UCSD-AML1 (cell line): ENCODE measurements around the gene NIPAL3.
"Not testable (repeated sequence)": the region's sequence is repeated elsewhere in the genome, so short reads cannot be mapped to it uniquely, and the experiment has no call there.

Experiments
- DNase-seq: peaks from one replicate; lab custom pipeline; 2025; ENCODE audit not compliant: unreplicated experiment; lab: John Stamatoyannopoulos, UW

Gene NIPAL3

DNA sequence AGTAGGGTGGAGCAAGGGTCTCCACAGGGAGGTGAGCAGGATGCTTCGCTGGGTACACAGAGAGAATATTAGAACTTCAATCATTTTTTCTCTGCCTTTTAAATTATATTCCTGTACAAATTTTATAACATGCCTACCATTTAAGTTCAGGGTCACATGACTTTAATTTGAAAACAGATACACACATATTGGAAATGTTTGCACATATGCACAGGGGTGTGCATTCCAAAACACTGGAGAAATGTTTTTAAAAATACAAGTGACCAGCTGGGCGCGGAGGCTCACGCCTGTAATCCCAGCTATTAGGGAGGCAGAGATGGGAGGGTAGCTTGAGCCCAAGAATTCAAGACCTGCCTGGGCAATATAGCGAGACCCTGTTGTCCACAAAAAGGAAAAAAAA is 39.7 kb downstream of the NIPAL3 start:
- no peak for DNase-seq

DNA sequence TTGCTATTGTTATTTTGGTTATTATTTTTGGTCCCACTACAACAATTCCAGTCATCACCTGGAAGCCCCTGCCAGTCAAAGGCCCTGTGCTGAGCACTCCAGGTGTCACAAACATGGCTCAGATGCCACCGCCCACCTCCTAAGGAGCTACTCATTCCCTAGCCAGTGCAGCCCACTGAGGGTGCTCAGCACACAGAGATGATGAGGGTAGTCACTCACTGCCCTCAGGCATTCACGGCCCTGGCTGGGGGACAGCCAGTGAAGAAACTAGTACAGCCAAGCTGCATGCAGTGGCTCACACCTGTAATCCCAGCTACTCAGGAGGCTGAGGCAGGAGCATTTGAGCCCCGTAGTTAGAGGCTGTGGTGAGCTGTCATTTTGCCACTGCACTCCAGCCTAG is 42.3 kb downstream of the NIPAL3 start:
- no peak for DNase-seq

DNA sequence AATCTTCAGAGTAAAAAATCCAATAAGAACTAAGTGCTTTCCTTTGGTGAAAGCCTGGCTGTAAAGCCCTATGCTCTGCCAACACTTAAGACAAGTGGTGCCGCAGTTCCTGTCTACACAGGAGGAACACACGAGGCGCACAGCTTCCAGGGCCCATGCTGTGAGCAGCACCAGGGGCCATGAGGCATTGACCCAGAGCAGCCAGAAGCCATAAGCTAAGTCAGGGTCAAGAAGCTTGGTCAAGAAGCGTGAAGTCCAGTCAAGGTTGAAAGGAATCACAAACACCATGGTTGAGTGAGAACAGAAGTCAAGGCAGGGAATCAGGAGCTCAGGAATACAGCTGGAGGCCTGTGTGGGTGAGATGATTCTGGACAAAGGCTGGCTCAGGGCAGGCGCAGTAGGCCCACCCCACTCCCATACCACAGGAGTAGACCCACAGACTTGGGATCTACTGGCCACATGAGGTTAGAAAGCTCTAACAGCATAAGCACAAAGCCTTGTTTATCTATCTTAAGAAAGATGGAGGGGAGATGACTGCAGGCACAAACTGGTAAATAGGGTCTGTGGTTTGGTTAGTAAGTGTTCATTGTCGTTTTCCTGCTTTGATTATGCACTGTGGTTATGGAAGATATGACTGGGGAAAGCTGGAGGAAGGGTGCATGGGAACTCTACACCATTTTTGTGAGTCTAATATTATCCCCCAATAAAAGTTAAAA is 44.1 kb downstream of the NIPAL3 start:
- no peak for DNase-seq

DNA sequence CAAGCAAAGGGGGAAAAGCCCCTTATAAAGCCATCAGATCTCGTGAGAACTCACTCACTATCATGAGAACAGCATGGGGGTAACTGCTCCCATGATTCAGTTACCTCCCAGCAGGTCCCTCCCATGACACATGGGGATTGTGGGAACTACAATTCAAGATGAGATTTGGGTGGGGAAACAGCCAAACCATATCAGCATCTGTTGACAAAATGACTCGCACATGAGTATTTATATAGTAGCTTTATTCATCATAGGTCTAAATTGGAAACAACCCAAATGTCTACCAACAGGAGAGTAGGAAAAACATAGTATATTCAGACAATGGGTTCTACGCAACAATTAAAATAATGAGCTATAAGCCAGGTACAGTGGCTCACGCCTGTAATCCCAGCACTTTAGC is 46.5 kb downstream of the NIPAL3 start:
- not testable (repeated sequence) for DNase-seq

DNA sequence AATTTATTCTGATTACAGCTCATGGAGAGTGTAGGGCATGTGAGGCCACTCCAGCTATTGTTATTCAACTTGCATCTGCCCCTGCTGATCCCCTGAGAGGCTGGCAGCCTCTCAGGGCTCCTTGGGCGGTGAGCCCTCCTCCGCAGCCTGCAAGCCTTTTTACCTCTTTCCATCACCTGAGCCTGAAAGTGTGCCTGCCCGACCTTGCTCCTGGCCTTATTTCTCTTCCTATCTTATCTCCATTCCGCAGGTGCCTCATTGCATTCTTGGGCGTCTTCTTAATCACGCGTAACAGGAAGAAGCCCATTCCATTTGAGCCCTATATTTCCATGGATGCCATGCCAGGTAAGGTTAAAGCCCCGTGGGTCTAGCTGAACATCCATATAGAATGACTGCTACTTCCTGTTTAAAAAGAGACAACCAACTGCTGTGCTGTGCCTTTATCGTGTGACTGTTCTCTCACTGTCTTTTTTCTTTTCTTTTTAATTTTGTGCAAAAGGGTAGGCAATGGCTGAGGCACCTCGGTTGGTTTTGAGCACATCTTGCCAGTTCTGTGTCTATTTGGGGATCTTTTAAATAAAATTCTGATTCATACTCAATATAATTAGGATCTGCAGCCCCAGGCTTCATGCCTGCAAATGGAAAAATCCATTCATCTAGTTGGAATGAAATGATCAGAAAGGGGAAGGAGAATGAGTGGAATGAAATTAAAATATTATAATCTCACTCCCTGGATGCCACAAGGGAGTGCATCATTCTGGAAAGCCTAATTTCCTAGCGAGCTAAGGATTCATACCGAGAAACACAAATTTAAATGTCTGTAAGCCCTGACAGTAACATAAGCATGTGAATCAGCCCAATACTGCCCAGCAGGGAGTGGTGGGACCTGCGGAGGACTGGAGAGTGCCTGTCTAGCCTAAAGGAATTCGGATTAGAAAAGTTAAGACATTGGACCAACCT is 48.5 kb downstream of the NIPAL3 start:
- no peak for DNase-seq

DNA sequence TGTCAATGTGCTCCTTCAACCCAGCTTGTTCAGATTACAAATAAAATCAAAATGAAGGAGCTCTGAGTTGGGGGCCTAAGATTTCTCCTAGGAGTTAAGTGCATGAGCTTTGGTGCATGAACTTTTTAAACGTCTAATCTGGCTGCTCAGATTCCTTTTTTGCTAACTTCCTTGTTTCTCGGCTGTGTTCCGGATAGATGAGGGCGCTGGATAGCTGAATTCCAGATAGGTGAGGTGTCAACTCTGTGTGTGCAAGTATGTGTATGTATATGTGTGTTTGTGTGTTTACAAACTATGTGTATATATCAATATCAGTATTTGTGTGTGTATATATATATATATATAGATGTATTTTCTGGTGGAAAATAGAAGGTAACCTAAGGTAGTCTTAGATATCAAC is 49.5 kb downstream of the NIPAL3 start:
- no peak for DNase-seq

DNA sequence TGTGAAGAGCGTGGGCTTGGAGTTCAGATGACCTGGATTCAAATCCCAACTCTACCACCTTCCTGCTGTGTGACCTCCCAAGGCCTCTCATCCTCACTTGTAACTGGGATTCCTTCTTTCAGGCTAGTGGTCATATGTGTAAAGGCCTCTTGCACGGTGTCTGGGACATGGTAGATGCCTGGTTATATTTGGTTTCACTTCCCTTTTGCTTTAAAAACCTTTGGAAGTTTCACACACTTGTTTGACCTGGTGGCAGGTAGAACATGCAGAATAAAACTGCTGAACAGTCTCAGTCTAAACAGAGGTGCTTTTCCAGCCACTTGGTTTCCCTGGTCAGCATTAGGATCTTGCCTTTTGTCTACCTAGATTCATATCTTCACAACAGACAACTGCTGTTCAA is 50.0 kb downstream of the NIPAL3 start:
- DNase-seq = no peak

DNA sequence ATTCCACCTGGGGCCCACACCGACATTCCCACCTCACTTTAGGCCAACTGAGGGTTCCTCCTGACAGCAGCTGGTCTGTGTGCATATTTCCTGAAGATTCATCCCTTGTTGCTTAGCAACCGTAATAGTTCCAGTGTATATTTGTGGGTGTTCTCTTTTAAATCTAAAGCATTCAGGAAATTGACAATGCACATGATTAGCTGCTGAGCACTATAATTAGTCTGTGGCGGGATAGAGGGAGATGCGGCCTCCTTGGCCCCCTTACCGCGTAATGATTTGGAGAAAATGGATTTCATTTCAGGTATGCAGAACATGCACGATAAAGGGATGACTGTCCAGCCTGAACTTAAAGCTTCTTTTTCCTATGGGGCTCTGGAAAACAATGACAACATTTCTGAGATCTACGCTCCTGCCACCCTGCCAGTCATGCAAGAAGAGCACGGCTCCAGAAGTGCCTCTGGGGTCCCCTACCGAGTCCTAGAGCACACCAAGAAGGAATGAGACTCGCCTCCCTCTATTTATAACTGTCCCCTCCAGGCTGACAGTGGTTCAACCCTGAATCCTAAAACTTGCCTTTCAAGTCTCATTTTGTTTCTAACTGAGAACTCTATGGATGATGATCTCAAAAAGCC is 53.2 kb downstream of the NIPAL3 start:
- no peak for DNase-seq

DNA sequence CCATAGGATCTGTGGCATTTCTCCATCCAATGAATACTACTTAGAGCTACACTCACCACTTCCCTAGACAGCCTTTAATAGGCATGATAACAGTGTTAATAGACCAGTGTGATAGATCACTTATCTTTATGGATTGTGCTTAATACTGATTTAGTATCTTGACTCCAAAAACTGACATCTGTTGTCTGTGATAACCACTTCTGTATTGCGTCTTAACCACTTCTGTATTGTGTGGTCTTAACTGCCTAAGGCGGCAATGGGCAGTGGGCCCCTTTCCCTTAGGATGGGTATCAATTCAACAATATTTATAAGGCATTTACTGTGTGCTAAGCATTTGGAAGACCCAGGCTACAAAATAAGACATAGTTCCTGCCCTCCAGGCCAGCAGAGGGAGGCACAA is 55.0 kb downstream of the NIPAL3 start:
- no peak for DNase-seq

DNA sequence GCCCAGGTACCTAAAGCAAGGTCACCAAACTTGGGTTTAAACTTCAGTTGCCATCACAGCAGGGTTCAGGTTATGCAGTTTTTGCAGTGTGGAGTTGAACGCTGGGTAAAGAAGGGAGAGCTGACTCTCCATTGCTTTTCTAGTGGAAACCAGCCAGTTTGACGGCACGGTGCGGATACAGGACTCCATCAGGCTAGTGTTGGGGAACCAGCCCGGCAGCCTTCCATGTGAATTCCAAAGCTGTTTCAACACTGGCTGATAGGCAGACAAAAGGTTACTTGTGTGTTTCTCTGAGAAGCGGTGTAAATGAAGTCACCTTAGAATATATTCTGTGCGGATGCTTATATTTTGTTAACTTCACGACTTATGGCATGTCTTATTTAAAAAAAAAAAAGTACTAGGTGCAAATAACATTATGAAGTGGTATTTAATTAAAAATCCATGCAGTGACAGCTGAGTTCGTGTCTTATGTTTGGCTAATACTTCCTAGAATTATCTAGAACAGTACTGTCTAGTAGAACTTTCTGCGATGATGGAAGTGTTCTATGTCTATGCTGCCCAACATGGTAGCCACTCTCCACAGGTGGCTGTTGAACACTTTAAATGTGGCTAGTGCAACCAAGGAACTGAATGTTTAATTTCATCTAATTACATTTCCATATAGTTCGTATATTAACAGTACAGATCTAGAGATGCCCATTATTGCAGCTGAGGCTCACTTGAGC is 57.1 kb downstream of the NIPAL3 start:
- DNase-seq = no peak

DNA sequence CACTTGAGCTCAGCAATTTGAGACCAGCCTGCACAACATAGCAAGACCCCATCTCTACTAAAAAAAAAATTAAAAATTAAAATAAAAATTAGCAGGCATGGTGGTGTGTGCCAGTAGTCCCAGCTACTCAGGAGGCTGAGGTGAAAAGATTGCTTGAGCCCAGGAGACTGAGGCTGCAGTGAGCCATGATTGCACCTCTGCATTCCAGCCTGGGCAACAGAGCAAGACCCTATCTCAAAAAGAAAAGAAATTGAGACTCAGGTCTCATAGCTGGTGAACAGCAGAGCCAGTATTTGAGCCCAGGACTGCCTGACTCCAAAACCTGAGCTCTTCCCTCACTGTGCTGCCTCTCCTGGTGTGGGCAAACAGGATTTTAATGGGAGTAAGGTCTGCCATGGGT is 58.6 kb downstream of the NIPAL3 start:
- DNase-seq = no peak

DNA sequence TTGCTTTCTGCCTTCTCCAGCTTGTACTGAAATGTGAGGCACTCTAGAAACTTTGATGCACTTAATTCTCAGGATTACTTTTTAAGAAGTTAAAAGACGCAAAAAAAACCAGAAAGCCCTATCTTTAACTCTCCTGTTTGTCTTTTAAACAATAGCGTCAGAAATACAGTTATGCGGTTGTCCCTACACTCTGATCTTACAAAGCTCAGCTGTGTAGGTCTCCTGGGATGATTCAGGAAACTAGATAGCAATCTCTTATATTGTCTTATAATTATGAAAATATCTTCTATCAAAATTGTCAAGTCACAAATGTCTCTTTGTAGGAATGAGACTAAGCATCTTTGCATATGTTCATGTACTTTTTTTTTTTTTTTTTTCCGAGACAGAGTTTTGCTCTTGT is 60.1 kb downstream of the NIPAL3 start:
- no peak for DNase-seq

DNA sequence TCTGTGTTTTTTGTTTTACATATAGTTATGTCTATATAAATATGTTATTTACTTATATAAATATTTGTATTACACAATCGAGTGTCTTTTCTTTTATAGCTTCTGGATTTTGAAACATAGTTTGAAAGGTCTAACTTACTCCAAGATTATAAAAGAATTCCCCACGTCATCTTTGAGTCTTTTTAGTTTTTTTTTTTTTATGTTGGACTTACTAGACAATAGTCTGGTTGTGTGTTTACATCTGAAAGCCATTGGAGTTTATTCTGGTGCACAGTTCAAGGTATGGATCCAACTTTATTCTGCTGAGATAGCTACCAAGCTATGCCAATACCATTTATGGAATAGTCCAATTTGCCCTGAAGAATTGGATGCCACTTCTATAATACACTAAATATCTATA is 61.0 kb downstream of the NIPAL3 start:
- DNase-seq = no peak

DNA sequence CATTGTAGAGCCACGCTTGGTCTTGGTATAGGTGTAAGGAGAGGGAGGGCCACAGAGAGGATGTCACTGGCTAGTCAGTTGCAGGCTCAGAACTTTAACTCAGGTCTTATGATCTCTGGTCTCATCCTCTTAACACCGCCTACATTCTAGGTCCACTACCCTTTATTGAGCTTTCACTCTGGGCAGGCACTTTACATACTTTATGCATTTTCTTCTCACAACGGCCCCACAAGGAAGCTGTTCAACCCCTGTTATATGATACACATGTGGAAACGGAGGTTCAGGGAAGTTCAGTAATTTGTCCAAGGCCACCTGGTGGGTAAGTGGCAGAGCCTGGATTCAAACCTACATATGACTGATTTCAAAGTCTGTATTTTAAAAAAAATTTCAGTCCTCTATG is 61.7 kb downstream of the NIPAL3 start:
- no peak for DNase-seq

DNA sequence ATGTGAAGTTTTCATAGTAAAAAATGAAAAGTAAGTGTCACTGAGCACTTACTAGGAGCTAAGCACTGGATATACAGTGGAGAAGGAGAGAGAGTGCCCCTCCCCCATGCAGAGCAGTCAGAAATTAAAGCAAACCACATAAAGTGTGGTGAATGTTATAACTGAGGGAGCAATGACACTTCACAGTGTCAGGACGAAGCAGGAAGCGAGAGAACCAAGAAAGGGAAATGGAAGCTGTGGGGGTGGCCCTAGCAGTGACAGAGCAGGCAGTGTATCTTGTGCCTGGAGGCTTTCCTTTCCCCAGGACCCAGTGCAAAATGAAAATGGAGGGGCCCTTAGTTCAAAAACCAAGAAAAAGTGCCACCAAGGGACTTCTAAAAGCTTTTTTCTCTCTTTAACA is 65.5 kb downstream of the NIPAL3 start:
- peak; percentile 68 for DNase-seq

DNA sequence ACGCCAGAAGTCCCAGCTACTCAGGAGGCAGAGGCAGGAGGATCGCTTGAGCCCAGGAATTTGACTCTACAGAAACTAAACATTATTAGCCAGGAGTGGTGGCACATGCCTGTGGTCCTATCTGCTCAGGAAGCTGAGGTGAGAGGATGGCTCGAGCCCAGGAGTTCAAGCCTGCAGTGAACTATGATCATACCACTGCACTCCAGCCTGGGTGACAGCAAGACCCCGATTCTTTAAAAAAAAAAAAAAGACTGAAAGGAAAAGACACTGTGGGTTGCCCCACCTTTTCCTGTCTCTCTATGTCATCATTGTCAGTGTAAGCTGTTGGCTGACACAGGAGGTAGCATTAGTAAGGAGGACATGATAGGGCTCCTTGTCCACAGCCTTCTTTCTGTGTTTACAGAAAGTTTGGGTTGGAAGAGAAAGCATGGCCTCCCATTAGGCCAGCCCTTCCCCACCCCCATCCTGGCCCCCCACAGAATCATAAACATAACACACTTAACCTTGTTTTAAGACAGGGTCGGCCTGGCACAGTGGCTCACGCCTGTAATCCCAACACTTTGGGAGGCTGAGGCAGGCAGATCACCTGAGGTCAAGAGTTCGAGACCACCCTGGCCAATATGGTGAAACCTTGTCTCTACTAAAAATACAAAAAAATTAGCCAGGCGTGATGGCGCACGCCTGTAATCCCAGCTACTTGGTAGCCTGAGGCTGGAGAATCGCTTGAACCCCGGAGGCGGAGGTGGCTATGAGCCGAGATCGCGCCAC is 66.4 kb downstream of the NIPAL3 start:
- peak; percentile 26 for DNase-seq

DNA sequence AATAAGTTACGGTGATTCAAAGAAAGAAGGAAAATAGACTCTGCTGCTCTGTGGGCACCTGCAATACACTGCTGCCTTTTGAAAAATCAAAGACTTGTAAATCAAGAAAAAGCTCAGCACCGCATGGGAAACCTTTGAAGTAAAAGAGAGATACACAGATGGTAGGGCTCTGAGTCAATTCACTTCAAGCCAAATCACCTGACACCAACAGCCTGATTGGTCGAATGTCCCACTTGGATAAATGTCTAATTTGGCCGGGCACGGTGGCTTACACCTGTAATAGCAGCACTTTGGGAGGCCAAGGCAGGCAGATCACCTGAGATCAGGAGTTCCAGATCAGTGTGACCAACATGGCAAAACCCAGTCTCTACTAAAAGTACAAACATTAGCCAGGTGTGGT is 67.8 kb downstream of the NIPAL3 start:
- DNase-seq = no peak

DNA sequence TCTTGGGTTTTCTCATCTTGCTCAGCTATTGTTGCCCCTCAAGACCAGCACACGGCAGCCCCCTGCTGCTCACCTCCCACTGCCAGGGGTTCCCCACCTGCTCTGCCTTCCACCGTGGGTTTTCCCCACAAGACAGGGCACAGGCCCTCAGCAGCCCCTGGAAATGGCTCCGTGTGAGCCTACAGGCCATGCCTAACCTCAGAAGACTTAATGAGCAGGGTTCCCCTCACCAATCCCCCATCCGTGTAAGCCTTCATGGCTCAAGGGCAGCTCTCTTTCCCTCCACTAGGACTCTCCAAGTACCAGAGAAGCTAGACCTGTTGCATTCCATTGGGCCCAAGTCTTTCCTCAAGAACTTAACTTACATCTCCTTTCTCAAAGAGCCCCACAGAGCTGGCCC is 68.6 kb downstream of the NIPAL3 start:
- no peak for DNase-seq

DNA sequence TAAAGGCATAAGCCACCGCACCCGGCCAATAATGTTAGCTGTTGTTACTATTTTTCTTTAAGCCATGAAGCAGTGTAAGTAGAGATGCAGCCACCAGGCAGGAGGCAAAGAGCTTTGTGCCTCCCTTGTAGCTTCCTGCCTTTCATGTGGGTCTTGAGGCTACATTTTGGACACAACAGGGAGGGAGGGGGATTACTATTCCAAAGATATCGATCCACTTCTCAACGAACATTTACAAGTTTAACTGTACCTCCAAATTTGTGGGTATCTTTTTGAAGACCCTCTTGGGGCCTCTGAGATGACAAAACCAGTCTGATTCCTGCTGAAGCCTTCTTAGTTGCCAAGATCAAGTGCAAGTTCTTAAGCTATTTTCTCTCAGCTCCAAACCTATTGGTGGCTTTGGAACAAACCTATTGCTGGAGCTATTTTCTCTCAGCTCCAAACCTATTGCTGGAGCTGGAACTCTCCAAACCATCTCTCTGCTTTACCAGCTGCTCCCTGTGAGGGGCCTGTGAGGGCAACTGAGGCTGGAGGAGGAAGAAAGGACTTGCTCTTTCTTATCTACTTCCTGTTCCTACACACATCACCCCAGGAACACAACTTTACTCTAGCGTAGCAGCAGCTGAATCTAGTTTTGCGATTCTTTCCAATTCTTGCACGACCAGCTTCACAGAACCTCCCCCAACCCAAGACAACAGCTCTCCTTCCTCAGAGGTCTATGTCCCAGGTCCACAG is 70.9 kb downstream of the NIPAL3 start:
- no peak for DNase-seq

DNA sequence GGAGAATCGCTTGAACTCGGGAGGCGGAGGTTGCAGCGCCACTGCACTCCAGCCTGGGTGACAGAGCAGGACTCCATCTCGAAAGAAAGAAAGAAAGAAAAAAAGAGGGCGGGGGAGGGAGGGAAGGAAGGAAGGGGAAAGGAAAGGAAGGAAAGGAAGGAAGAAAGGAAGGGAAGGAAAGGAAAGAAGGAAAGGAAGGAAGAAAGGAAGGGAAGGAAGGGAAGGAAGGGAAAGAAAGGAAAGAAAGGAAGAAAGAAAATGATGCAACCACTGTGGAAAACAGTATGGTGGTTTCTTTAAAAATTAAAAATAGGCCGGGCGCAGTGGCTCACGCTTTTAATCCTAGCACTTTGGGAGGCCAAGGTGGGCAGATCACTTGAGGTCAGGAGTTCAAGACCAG is 71.9 kb downstream of the NIPAL3 start:
- DNase-seq = no peak
